ENCODE measurements around the gene CDC42SE2.

DNA sequence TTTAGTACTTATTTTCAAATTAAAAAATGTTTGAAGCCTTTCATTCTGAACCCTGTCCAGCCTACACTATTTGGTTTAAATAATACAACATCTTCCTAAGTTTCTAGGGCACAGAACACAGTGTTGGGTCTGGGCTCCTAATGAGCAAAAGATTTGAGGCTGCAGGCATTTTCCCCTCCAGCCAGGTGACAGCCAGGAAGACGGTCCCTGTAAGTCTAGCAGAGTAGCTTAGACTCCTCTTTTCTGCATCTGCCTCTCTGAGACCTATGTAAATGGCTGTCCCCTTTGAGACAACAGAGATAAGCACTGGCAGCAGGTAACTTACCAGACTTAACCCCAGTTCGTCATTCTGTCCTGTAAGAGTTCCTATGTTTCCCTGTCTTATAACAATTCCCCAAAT lies 141.8 kb downstream of the CDC42SE2 start:
- TF ChIP-seq CTCF (IDR thresholded peaks at IDR 0.05; ENCODE audit: insufficient read depth, low read length) (no peak), POLR2AphosphoS5 (IDR thresholded peaks at IDR 0.05; ENCODE audit: low read depth) (no peak)
